GM18907 (cell line): ENCODE measurements around the gene SPP1.
"Not testable (repeated sequence)": the region's sequence is repeated elsewhere in the genome, so short reads cannot be mapped to it uniquely, and the experiment has no call there.

Experiments
- ATAC-seq: cut with Tn5 transposase; IDR thresholded peaks from one replicate; pipeline ENCODE4 v1.9.1; 2021; ENCODE audit warnings: mild to moderate bottlenecking, moderate library complexity; ENCODE audit not compliant: unreplicated experiment

The SPP1 gene

DNA sequence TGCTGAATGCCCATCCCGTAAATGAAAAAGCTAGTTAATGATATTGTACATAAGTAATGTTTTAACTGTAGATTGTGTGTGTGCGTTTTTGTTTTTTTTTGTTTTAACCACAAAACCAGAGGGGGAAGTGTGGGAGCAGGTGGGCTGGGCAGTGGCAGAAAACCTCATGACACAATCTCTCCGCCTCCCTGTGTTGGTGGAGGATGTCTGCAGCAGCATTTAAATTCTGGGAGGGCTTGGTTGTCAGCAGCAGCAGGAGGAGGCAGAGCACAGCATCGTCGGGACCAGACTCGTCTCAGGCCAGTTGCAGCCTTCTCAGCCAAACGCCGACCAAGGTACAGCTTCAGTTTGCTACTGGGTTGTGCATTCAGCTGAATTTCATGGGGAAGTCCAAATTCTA lies at the start of gene SPP1:
Gene SPP1 (plus strand): TSS at position 249 of the 400 bp plus-strand sequence. CDS start 1,182 bp downstream, outside the sequence.
- ATAC-seq, result peak; percentile 97

DNA sequence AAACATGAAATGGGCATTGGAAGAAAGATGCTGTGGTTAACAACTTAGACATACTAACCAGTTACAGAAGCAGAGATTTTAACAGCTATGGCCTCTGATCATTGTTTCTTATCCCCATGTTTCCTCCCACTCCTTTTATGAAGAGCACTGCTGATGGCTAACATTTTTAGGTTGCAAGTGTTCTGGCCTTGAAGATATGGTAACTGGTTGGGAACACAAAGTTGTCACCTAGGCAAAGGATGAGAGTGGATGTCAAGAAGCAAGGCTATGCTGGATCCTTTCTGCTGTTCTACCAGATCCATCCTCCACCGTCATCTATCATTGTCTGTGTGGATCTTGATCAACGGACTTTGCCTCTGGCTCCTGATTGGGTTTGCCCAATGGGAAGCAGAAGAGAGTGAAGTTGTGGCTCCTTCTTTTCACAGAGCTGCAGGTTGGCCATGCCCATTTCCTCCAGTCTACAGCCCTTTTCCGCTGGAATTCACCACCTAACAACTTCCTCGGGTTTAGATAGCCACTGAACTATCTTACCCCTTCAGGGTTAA lies 48.9 kb upstream of the SPP1 start:
- no peak for ATAC-seq

DNA sequence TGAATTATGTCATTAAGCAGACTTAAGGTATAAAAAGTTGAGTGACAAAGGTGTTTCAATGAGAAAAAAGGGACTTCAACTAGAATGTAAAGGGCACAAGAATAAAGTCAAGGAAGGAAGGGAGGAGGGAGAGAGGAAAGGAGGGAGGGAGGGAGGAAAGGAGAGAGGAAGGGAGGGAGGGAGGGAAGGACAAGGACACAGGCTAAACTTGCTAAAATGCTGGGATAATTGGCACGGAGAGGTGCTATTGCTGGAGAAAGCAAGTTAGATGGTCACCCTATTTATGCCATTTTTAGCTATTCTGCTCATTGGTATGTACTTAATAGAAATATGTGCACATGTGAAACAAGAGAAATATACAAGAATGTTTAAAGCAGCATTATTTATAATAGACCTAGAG lies 44.9 kb upstream of the SPP1 start:
- ATAC-seq, result no peak

DNA sequence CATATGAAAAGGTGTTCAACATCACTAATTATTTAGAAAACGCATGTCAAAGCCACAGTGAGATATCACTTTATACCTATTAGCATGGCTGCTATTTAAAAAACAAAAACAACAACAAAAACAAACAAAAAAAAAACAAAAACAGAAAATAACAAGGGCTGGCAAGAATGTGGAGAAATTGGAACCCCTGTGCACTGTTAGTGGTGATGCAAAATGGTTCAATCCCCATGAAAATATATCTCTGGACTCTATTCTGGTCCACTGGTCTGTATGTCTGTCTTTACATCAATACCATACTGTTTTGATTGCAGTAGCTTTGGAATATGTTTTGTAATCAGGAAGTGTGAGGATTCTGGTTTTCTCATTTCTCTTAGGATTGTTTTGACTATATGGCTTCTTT lies 43.6 kb upstream of the SPP1 start:
- ATAC-seq, result no peak

DNA sequence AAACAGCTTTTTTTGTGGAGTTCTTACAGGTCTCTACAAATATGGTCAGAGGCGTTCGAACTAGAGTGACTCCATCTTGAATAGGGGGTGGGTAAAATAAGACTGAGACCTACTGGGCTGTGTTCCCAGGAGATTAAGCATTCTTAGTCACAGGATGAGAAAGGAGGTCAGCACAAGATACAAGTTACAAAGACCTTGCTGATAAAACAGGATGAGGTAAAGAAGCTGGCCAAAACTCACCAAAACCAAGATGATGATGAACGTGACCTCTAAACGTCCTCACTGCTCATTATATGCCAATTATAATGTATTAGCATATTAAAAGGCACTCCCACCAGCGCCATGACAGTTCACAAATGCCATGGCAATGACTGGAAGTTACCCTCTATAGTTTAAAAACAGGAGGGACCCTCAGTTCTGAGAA lies 42.8 kb upstream of the SPP1 start:
- ATAC-seq, result no peak

DNA sequence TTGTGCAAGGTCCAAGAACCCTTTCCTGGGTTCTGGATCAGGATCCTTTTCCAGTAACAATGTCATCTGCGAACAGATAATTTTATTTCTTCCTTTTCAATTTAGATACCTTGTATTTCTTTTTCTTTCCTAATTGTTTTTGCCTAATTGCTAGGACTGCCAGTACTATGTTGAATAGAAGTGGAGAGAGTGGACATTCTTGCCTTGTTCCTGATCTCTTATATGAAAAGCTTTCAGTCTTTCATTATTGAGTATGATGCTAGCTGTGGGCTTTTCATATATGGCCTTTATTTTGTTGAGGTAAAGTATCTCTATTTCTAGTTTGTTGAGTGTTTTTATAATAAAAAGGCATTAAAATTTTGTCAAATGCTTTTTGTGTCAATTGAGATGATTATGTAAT lies 42.2 kb upstream of the SPP1 start:
- ATAC-seq, result no peak

DNA sequence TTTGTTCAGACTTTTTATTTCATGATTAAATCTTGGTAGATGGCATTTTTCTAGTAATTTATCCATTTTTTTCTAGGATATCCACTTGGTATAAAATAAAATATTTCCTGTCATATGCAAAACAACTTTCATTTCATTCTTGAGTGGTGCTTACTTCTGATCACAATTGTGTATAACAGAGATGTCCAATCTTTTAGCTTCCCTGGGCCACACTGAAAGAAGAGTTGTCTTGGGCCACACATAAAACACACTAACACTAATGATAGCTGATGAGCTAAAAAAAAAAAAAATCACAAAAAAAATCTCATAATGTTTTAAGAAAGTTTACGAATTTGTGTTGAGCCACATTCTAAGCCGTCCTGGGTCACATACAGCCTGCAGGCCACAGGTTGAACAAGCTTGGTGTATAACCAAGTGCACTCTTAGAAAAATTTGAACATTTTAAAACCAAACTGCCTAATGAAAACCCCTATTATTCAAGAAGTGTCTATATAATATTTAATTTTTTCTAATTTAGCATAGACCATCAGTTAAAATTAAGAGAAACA lies 41.3 kb upstream of the SPP1 start:
- ATAC-seq, result no peak

DNA sequence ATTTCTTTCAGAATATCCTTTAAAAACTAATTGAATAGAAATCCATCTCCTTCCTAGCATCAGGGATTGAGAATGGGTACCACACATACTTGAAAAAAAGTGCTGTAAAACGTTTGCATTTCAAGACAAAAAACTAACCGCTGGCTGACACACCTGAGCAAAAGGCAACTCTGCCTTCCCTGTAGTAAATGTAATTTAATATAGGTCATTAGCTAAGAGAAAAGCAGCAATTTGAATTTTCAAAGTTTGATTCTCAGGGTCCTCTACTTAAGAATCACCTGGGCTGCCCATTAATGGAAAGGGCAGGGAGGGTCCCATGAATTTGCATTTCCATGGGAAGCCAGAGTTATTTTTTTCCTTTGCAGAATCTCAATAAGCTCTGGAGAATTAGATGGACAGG lies 40.5 kb upstream of the SPP1 start:
- ATAC-seq, result no peak

DNA sequence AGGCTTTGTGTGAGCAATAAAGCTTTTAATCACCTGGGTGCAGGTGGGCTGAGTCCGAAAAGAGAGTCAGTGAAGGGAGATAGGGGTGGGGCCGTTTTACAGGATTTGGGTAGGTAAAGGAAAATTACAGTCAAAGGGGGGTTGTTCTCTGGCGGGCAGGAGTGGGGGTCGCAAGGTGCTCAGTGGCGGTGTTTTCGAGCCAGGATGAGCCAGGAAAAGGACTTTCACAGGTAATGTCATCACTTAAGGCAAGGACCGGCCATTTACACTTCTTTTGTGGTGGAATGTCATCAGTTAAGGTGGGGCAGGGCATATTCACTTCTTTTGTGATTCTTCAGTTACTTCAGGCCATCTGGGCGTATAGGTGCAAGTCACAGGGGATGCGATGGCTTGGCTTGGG lies 39.6 kb upstream of the SPP1 start:
- not testable (repeated sequence) for ATAC-seq

DNA sequence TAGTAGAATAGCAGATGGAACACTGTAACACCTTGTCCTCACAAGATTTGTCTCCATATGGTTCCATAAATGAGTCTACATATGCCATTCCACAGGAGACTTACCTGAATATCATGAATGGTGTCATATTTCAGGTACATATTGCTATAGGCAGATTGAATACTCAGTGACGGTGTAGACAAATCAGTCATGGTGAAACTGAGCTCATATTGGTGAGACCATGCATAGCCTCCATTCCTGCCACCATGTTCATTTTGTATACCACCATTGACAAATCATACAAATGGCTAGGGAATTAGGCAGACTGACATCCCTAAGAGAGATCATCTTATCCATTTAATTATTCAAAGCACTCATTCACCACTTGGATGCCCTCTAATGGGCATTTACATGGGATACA lies 38.0 kb upstream of the SPP1 start:
- ATAC-seq, result no peak

DNA sequence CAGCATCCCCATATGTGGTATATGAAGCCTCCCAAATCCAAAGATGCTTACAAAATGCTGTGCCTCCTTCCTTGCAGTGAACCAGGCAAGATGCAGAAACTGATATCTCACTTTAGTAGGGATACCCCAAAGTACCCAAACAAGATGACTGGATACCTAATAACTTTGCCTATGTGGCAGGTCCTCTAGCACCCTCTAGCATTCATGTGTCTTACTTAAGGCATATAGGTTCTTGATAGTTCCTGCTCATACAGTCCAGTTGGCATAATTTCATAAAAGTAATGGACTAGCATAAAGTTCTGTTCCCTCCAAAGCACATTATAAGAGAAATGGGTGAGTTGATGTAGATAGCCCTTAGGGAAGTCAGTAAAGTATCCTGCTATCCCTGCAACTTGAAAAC lies 36.8 kb upstream of the SPP1 start:
- ATAC-seq, result no peak

DNA sequence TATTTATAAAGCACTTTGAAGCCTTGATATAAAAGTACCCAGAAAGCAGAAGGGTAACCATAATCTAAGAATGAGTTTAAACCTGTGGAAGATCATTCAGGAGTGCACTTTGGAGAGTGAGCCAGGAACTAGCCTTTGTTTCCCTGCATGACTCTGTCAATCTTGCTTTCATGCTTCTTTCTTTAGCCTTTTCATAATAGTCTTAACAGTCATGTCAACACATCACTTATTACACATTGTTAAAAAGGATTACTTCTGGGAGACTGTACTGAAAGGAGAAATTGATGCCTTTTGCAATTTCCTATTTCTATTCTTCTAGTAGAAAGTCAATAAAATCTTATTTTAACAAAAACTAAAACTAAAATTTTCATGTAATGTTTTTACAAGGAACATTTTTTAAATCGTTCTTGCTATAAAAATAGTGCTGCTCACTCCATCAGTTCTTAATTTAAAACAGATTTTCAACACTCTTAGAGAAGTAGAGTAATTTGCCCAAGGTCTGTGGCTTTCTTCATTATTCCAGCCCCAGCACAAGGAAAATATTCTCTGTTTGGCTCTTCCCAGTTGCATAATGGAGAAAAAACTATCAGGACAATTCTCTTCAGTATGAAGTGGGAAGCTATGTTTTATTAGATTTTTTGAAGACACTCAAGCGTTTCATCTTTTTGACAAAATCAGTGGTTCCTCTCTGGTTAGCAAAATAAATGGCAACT lies 35.4 kb upstream of the SPP1 start:
- no peak for ATAC-seq

DNA sequence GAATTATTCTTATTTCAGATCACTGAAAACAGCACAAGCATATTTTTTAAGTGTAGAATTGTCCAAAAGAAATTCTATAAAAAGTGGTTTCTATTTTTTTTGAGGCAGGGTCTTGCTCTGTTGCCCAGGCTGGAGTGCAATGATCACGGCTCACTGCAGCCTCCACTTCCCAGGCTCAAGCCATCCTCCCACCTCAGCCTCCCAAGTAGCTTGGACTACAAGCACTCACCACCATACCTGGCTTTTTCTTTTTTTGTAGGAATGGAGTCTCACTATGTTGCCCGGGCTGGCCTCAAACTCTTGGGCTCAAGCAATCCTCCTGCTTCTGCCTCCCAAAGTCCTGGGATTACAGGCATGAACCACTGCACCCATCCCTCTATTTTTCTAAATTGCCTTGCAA lies 34.7 kb upstream of the SPP1 start:
- ATAC-seq, result not testable (repeated sequence)

DNA sequence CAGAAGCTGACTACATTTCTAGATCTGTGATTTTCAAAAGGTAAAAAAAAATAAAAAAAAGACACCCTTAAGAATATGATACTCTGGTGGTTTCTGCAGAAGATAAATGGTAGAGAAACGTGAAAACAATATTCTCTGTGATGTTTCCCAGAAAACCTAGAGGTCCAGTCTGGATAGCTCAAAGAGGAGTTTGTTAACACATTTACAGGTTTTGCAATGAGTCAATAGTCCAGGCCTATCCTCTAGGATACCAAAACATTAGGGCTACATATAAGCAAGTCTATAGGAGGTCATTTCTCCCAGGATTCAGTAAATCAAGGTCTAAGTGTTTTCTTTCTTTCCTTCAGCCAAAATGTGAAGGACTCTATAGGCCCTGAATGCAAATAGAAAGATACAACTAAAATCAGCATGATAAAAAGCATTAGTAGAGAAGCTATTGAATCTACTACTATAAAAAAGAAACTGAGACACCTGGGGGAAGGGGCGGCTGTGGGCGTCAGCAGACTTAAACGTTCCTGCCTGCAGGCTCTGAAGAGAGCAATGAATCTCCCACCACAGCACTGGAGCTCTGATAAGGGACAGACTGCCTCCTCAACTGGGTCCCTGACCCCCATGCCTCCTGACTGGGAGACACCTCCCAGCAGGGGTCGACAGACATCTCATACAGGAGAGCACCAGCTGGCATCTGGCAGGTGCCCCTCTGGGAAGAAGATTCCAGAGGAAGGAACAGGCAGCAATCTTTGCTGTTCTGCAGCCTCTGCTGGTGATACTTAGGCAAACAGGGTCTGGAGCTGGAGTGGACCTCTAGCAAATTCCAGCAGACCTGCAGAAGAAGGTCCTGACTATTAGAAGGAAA lies 33.7 kb upstream of the SPP1 start:
- no peak for ATAC-seq

DNA sequence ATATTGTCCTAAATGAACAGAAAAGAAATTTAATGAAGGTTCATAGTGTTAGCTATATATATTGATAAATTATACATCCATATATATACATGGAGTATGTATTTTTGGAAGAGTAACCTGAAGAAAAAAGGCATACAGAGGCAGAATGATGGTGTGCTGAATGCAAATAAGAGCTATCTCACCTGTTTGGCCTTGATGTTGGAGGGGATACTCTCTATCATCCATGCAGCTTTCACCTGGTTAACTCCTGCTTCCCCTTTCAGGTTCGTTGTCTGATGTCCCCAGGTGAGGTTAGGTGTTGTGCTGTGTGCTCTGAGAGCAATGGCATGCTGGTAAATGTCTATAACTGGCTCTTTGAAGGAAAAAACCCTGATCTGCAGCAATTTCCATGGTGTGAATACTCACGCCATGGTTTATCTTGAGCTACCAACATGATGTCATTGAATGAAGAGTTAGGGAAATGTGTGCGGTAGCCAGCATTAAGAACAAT lies 31.8 kb upstream of the SPP1 start:
- no peak for ATAC-seq

DNA sequence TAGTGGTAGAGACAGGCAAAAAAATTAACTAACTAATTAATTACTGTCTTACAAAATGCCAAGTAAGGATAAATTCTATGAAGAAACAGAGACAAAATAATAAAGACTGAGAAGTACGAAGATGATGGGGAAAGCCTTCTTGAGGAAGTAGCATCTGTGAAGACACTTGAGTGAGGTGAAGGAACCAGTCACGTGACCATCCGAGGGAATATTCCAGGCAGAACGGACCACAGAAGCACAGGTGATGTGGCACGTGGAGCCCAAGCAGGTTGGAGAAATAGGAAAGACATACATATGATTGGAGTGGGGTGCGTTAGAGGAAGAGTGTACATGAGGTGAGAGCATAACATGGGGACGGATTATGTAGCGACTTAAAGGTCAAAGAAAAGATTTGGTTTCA lies 30.5 kb upstream of the SPP1 start:
- no peak for ATAC-seq

DNA sequence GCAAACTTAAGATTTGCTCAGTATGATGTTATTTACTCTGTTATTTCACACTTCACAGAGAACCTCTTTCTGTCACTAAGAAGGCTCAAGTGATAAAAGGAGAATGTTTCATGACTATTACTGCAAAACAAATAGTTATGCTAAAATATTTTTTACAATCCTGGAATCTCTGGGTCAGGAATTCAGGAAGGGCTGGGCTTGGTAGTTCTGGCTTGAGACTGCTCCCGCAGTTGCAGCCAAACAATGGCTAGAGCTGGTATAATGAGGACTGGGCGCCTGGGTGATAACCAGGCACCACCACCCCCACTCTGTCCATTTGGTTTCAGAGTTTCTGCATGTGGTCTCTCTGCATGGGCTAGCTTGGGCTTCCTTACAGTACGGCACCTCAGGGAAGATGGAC lies 28.7 kb upstream of the SPP1 start:
- ATAC-seq, result no peak

DNA sequence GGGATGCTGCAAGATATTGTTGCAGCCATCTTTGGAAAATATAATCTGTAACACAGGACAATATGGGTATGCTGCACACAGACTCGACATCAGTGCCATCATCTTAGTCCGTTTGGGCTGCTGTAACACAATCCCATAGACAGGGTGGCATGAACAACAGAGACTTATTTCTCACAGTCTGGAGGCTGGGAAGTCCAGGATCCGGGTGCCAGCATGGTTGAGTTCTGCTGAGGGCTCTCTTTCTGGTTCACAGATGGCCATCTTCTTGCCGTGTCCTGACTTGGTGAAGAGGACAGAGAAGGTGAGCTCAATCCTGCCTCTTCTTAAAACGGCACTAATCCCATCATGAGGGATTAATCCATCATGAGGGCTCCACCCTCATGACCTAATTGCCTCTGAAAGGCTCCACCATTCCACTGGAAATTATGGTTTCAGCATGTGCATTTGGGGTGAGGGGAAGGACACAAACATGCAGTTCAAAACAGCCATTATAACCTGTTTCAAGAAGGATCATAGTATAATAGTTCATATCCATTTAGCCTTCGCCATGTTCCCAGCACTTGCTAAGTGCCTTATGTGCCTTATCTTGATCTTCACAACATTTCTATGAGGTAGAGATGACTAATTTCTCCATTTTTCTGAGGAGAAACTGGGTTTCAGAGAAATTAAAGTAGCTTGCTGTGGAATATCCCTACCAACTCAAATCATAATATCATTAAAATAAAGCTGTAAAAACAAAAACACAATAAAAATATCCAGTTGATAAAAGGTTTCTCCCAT lies 27.9 kb upstream of the SPP1 start:
- no peak for ATAC-seq

DNA sequence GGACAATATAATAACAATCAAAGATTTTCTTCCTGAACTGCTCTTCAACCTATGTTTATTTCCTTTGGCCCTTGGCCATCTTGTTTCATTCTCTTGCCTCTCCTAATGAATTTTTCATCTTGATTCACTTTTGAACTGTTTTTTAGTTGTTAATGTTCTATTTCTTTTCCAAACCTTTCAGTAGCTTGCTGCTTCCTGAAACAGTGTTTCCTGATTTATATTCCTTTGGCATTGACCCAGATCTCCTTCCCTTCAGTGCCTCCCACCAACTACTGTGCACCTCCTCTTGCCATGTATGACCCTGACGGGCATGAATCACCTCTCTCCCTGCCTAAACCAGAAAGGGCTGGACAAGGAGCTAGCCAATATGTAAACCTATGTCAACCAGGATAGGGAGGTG lies 25.6 kb upstream of the SPP1 start:
- ATAC-seq, result no peak

DNA sequence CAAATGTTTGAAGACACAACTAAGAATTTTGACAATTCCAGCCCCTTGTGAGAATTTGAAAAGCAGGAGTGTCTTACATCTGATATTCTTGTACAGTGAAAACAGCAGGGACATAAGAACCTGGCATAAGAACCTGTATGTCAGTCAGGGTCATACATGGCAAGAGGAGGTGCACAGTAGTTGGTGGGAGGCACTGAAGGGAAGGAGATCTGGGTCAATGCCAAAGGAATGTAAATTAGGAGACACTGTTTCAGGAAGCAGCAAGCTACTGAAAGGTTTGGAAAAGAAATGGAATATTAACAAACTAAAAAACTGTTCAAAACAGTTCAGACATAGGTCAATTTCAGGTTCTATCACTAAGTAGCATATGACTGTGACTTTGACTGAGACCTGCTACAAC lies 25.0 kb upstream of the SPP1 start:
- ATAC-seq, result no peak
